Suppressor macrophage treated with lipopolysaccharide for 1 hour (primary cell): Measurements from ENCODE around the gene OR2L13.
"Not testable (repeated sequence)": the region's sequence is repeated elsewhere in the genome, so short reads cannot be mapped to it uniquely, and the experiment has no call there.

ENCODE experiments used
- DNase-seq, 3 donors: peaks; one replicate each; pipeline ENCODE4 v3.0.0-alpha.2; 2020 to 2022

OR2L13 gene, protein sequence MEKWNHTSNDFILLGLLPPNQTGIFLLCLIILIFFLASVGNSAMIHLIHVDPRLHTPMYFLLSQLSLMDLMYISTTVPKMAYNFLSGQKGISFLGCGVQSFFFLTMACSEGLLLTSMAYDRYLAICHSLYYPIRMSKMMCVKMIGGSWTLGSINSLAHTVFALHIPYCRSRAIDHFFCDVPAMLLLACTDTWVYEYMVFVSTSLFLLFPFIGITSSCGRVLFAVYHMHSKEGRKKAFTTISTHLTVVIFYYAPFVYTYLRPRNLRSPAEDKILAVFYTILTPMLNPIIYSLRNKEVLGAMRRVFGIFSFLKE

DNA sequence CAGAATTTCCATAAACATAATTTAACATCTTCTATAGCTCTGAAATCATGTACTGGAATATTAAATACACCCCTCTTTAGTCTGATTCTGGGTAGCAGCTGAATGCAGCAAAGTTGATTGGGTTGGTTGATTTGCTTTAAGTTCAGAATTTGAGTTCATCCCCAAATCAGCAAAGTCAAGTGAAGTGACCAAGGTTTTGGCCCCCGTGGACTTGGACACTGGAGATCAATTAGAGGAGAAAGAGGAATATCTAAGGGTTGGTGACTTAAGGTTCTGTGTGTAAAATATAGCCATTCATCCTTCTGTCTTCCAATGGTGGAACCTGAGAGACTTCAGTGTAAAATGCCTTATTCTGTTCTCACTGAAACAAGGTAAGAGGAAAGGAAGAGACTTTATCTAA is at the start of gene OR2L13:
Gene OR2L13, plus strand, starts transcription at position 301 of the 400 bp plus-strand sequence. CDS start 4,192 bp downstream, outside the sequence.
- no peak for DNase-seq

DNA sequence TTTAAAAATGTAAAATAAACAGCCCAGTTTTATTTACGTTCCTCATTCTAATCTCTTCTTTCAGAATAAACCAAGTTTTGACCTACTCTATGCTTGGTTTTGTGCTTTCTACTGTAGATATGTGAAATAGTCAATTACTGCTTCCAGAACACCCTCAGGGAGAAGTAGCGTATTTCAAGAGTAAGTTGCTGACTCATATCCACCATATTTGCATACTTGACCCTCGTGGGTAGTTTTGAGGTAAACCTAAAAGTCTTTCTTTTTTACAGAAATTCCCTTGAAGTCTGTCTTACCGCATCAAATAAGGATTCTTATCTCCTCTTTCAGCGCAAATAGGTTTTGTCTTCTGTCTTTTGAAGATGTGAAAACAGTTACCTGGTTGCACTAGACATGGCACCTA is 49.8 kb upstream of the OR2L13 start:
- no peak for DNase-seq

DNA sequence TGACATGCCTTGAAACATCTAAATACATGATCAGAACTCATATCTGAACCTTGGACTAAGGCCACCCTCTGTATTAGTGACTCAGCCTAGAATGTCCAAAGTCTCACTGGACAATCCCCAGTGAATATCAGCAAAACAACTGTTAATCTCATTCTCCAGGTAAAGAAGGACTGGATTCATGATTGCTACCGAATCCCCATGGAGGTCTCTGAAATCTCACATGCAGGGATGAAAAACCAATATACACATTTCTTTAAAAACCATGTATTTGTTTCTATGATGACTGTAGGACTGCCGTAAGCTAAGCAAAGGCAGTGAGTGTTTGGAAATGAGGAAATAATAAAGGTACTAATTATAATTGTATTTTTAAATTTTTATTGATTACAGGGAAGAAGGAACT is 48.4 kb upstream of the OR2L13 start, which contains the start of gene OR2L3:
Gene OR2L3, plus strand, starts transcription at position 301 of the 400 bp plus-strand sequence. CDS start 13,846 bp downstream, outside the sequence.
- no peak for DNase-seq

DNA sequence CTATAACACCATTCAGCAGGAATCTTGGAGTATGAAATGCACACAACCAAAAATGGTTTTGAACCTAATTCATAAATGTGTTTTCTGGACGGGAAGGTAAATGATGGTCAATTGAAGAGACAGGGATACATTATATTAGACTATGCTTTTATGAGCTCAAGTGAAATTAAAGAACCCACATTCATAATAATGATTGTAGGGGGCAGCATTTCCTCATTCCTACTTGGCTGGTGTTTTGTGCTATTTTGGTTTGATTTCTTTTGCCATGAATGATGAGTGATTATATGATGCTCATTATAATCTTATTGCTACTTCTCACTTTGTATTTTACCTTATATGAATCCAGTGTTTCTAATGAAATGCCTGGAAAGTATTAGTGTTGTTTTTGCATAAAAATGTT is 48.0 kb upstream of the OR2L13 start:
- no peak for DNase-seq

DNA sequence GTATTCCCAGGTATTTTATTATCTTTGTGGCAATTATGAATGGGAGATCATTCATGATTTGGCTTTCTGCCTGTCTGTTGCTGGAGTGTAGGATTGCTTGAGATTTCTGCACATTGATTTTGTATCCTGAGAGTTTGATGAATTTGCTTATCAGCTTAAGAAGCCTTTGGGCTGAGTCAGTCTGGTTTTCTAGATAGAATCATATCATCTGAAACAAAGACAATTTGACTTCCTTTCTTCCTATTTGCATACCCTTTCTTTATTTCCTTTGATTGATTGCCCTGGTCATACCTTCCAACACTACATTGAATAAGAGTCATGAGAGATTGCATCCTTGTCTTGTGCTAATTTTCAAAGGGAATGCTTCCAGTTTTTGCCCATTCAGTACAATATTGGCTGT is 40.3 kb upstream of the OR2L13 start:
- DNase-seq, result no peak

DNA sequence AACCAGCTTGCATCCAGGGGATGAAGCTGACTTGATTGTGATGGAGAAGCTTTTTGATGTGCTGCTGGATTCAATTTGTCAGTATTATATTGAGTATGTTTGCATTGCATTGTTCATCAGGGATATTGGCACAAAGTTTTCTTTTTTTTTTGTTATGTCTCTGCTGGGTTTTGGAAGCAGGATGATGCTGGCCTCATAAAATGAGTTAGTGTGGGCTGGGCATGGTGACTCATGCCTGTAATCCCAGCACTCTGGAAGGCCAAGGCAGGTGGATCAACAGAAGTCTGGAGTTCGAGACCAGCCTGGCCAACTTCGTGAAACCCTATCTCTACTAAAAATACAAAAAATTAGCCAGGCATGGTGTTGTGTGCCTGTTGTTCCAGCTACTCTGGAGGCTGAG is 39.7 kb upstream of the OR2L13 start:
- no peak for DNase-seq

DNA sequence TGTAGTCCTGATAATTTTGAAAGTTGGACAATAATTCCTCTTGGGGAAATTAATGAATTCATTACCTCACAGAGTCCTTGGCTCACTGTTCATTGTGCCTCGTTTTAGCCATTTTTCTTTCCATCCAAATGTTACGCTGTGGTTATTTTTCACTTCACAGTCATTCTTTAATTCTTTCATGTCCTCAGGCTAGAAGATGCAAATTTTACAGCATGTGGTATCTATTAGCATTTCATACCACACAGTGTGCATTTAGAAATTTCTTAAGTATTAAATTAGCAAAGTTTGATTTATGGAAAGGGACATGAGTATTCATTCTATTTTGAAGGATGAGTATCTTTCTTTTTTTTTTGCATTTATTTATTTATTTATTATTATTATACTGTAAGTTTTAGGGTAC is 29.9 kb upstream of the OR2L13 start:
- no peak for DNase-seq

DNA sequence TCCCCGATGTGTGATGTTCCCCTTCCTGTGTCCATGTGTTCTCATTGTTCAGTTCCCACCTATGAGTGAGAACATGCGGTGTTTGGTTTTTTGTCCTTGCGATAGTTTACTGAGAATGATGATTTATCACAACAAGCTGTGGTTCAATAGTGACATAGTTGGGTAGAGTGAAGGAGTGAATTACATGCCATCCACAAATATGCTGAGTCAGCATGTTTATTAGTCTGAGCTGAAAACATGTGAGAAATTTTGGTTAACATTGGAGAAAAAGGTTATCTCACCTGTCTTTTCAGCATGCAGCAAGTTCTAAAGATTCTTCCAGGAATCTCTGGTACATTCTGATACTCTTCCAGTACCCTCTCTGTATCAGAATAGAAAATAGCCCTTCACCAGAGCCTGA is 29.4 kb upstream of the OR2L13 start:
- no peak for DNase-seq

DNA sequence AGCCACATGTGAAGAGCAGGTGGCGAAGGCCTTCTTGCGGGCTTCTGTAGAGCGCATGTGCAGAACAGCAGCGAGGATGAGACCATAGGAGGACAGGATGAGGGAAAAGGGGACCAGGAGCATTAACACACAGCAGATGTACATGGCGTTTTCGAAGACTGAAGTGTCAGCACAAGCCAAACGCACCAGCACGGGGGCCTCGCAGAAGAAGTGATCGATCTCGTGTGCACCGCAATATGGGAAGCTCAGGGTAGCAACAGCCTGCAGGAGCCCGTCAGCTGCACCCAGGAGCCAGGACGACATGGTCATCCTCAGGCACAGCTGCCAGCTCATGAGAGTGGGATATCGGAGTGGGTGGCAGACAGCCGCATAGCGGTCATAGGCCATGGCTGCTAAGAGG is 11.1 kb upstream of the OR2L13 start:
- DNase-seq, result not testable (repeated sequence)

DNA sequence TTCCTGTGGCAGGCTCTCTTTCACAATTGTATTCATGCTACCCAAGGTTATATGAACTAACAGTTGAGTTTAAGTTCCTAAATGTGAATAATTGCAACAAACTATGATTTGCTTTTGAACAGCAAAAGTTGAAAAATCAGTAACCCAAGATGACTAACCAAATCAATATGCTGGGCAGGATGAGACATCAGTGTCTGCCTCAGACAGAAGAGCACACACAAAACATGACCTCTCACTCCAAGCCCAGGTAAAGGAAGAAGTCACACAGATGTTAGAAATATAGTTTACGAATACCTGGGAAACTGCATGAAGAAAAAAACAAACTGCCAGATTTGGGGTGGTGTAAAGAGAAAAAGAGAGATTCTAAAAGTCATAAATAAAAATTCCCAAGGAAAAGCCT is 3.5 kb downstream of the OR2L13 start:
- DNase-seq, result no peak

DNA sequence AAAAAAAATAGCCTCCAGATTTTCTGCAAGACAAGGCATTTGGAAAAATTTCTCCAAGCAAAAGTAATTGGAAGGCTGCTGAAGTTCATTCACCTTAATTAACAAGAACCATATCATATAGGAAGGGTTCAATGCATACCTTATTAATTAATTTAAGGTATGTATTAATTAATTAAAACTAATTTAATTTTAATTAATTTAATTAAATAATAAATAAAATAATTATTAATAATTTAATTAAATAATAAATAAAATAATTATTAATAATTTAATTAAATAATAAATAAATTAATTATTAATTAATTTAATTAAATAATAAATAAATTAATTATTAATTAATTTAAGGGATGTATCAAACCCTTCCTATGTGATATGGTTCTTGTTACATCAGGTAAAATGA is 7.9 kb downstream of the OR2L13 start:
- no peak for DNase-seq

DNA sequence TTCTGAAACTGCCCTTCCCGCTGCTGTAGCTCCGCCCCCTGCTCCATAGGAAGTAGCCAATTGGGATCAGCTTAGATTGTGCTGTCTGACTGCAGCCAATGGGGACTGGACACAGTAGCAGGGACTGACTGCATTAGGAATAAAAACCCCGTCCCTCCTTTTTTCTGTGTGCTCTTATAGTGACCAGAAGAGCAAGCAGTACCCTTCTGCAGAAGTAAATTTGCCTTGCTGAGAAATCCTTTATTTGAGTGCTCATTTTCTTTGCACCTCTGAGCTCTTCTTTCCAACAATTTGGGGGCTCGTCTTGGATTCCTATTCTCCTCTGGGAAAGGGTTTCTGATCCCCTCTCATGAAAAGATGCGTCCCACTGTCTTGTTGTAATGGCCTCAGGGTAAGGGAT is 16.2 kb downstream of the OR2L13 start:
- DNase-seq, result no peak

DNA sequence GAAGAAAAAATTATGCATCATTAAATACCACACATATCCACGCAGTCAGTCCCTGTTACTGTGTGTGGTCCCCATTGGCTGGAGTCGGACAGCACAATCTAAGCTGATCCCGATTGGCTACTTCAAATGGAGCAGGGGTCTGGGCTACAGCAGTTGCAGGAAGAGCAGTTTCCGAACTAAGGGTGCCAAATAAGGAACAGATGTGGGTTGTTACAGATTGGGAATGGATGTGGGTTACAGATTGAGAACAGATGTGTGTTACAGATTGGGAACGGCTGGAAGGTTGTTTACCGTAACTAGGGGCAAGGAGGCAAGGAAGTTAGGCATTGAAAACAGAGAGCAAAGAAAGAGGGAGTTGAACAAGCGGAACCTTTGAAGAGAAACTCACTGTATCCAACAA is 19.9 kb downstream of the OR2L13 start:
- no peak for DNase-seq

DNA sequence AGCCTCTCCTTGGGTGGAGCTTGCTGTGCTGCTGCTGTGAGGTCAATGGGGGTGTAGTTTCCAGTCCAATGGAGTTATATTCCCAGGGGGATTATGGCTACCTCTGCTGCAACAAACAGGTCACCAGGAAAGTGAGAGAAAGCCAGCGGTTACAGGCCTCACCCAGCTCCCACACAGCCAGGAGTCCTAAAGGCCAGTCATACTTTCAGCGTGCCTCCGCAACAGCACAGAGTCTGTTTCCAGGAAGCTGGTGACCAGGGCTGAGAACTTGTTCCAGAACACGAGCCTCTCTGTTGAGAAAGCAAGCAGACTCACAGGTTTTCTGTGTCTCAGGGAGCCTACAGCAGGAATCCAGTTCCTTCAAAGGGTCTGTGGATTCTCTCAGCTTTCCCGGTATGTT is 32.7 kb downstream of the OR2L13 start:
- DNase-seq, result no peak

DNA sequence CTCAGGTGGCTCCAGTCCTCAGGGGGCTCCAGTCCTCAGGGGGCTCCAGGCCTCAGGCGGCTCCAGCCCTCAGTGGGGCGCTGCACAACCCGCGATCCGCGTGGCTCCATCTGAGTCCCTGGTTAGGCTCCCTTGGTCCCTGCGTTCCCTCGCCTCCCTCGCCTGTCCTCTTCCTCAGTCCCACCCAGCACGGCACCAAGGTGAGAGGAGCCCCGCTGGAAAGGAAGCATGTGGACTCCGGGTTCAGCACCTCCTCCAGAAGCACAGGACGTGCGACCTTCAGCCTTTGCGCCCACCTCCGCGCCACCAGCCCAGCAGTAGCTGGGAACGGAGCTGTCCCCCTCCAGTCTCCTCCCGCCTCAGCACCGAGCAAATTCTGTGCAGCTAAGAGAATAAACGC is 41.8 kb downstream of the OR2L13 start:
- DNase-seq, result no peak

DNA sequence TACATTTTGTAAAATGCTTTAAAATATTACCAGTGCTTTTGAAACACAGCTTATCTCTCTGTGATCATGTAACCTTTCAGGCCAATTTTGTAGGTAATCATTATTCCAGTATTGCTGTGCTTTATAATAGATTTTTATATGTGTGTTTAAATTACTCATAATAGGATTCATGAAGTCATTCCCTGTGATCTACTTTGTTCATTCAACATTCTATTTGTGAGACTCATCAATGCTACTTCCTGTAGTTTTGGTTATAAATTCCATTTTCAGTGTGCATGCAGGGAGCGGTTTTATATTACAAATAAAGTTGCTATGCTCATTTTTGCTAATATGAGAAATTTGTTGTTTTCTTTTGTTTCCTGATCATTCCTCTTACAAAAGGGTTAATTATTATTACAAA is 45.9 kb downstream of the OR2L13 start:
- DNase-seq, result no peak

DNA sequence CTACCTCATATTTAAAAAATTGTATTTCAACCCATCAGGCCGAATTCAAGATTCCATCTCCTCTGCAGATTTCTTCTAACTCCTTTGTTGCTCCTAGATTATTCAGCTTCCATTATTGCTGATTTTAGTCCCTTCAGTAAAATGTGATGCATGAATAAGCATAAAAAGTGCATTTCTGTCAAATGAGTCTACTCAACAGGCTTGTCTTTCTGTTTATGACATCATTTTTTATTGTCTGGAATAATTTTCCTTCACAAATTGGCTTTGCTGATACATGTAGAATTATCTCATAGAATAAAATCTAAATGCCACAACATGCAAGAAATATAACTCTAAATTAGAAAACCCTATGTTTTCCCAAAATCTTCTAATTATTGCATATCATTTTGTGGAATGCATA is 48.3 kb downstream of the OR2L13 start:
- no peak for DNase-seq

DNA sequence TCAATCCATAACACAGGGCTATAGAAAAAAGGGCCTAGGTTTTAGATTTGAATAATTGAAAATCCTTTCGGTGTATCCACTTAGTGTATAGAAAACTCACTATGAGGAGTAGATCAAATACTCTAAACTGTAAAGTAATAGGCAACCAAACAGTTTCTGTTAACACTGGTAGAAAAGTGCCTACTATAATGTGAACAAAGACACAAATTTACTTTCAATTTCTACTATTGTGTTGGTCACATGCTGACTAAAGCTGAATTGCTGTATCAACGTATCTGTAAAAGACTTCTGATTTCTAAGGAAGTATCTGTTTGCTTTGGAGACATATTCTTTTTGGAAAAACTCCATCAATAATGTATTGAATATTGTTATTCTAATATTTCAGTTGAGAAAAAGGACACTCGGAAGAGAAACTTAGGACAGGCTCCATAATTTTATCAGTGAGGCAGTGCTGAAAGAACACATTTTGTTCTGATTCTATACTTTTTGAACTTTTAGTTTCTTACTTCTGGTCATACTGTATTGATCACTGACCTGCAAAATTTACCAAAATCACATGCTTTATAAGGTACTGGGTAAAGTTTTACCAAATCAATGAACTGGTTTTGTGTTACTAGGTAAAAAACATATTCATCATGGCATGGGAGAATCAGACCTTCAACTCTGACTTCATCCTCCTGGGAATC is 49.7 kb downstream of the OR2L13 start, which contains the start of gene OR2M5:
Gene OR2M5, plus strand, starts transcription at position 636 of the 686 bp plus-strand sequence. Its CDS starts 0 bp downstream, at position 636.
- DNase-seq, result no peak
